ENCODE data around the gene GTF3C1.

DNA sequence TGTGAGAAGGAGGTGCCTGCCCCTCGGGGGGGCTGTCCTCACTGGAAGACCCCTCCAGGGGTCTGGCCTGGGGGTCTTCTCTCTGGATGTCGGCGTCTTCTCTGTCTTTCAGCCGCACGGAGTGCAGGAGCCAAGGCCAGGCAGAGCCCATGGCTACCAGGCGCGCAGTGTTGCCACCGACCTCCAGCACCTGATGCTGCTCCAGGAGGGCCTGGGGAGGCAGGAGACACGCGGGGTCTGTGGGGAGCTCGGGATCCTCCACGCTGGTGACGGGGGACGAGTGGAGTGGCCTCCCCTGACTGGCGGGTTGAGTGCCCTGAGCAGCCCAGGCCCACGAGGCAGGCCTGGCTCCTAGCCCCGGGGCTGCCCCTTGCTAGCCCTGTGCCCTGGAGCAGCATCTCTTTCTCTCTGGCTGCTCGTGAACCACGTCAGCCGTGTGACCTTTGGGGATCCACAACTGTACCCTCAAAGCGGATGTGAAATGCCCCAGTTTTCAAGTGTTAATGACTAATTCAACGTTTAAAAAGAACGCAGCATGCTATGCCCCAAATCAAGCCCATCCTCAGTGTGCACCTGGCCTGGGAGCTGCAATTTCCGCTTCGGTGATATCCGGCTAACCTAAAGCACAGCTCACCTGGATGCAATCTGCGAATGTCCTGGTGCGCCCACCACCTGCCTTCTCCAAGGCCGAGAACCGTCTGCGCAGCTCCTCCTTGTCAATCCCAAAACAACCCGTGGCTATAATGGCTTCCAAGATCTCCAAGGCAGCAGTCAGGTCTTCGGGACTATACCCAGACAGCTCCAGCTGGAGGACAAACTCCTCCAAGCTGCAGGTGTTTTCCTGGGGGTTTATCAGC is 84.9 kb downstream of the GTF3C1 start:
- TF ChIP-seq CTCF (IDR thresholded peaks at IDR 0.05), result no peak
- no peak for TF ChIP-seq POLR2A (IDR thresholded peaks at IDR 0.05)

Measured in adrenal gland (tissue), 5 donors.